GM23338 (cell line): Measurements from ENCODE around the gene HSPA12A. TPM values are rescaled to one million over a fixed set of nuclear protein-coding genes. Genes with fewer than 3 reads are reported as not detected.

Experiments
- ATAC-seq: fragments of 200-7000 bp; cut with Tn5 transposase; 3 replicates; pipeline ENCODE4 v1.9.1; 2020
- DNase-seq: peaks from one replicate; pipeline ENCODE4 v3.0.0-alpha.2; 2015; ENCODE audit warnings: low spot score
- H2AFZ ChIP-seq: fragments of 200-600 bp; sonication (generic); 2 replicates; pipeline ENCODE4 v1.8.0; 2016; ENCODE audit warnings: antibody characterized with exemption, mild to moderate bottlenecking, moderate library complexity
- H3F3A ChIP-seq: fragments of 200-600 bp; sonication (generic); replicated peaks from 2 replicates; pipeline ENCODE4 v1.8.0; 2017; ENCODE audit warnings: antibody characterized with exemption, mixed run types, low read depth
- H3K27ac ChIP-seq: fragments of 200-600 bp; sonication (generic); 2 replicates; pipeline ENCODE4 v1.6.1; 2016; ENCODE audit warnings: low read depth
- H3K27me3 ChIP-seq: fragments of 200-600 bp; sonication (generic); 2 replicates; pipeline ENCODE4 v1.8.0; 2016; ENCODE audit warnings: mild to moderate bottlenecking, mixed run types, moderate library complexity; ENCODE audit not compliant: insufficient read depth
- H3K36me3 ChIP-seq: fragments of 200-600 bp; sonication (generic); 2 replicates; pipeline ENCODE4 v1.8.0; 2016; ENCODE audit warnings: mild to moderate bottlenecking; ENCODE audit not compliant: insufficient read depth
- H3K4me1 ChIP-seq: fragments of 200-600 bp; sonication (generic); 2 replicates; pipeline ENCODE4 v1.8.0; 2016; ENCODE audit warnings: mild to moderate bottlenecking, moderate library complexity; ENCODE audit not compliant: insufficient read depth
- H3K4me2 ChIP-seq: fragments of 200-600 bp; sonication (generic); 2 replicates; pipeline ENCODE4 v1.7.1; 2017; ENCODE audit warnings: mixed run types
- H3K4me3 ChIP-seq: fragments of 200-600 bp; sonication (generic); 2 replicates; pipeline ENCODE4 v1.6.1; 2016; ENCODE audit warnings: mixed run types
- H3K79me2 ChIP-seq: fragments of 200-600 bp; sonication (generic); replicated peaks from 2 replicates; pipeline ENCODE4 v1.8.0; 2017; ENCODE audit warnings: mild to moderate bottlenecking; ENCODE audit not compliant: insufficient read depth
- H3K9me2 ChIP-seq: fragments of 200-600 bp; sonication (generic); 2 replicates; pipeline ENCODE4 v1.8.0; 2017; ENCODE audit not compliant: insufficient read depth
- H4K20me1 ChIP-seq: fragments of 200-600 bp; sonication (generic); replicated peaks from 2 replicates; pipeline ENCODE4 v1.8.0; 2017; ENCODE audit warnings: mild to moderate bottlenecking; ENCODE audit not compliant: insufficient read depth
- H3K27ac Mint-ChIP-seq: 2 replicates; pipeline ENCODE4 v1.8.0; 2020; ENCODE audit warnings: inconsistent platforms, mild to moderate bottlenecking, moderate library complexity, mixed read lengths
- H3K27me3 Mint-ChIP-seq: 3 replicates; pipeline ENCODE4 v1.8.0; 2022; ENCODE audit warnings: low read depth, mild to moderate bottlenecking, moderate library complexity, mixed read lengths, inconsistent platforms; ENCODE audit not compliant: insufficient read depth, poor library complexity
- H3K36me3 Mint-ChIP-seq: 3 replicates; pipeline ENCODE4 v1.8.0; 2021; ENCODE audit warnings: low read depth, mild to moderate bottlenecking, inconsistent platforms, moderate library complexity, mixed read lengths
- H3K4me1 Mint-ChIP-seq: 3 replicates; pipeline ENCODE4 v1.8.0; 2020; ENCODE audit warnings: mild to moderate bottlenecking, inconsistent platforms, mixed read lengths
- H3K4me3 Mint-ChIP-seq: 3 replicates; pipeline ENCODE4 v1.8.0; 2021; ENCODE audit warnings: moderate library complexity, mild to moderate bottlenecking, inconsistent platforms, mixed read lengths
- H3K9me3 Mint-ChIP-seq: 3 replicates; pipeline ENCODE4 v1.8.0; 2020; ENCODE audit warnings: moderate library complexity, mild to moderate bottlenecking, inconsistent platforms, mixed read lengths
- CREB1 ChIP-seq: fragments of 250-450 bp; sonication (Bioruptor Pico); IDR thresholded peaks from 2 replicates; pipeline ENCODE4 v1.5.0; 2020; ENCODE audit warnings: low read depth, mild to moderate bottlenecking, moderate library complexity
- CTCF ChIP-seq, 2 experiments: fragments of 200-600 bp in 1 of 2; sonication (generic) in 1 of 2; conservative IDR thresholded peaks; 2 replicates each; pipeline versions ENCODE4 v1.5.1 to v1.6.1; 2016 to 2017; ENCODE audit warnings: antibody characterized with exemption in 2 of 2, low read depth in 2 of 2, mild to moderate bottlenecking in 2 of 2, moderate library complexity in 1 of 2
- ETS1 ChIP-seq: IDR thresholded peaks from 2 replicates; pipeline ENCODE4 v1.6.1; 2016; ENCODE audit warnings: antibody characterized with exemption
- EZH2 ChIP-seq: fragments of 200-600 bp; sonication (generic); IDR thresholded peaks from one replicate; pipeline ENCODE4 v1.8.0; 2017; ENCODE audit warnings: antibody characterized with exemption, mild to moderate bottlenecking, low read depth; ENCODE audit not compliant: unreplicated experiment
- EZH2phosphoT487 ChIP-seq: fragments of 200-600 bp; sonication (generic); IDR thresholded peaks from one replicate; pipeline ENCODE4 v1.8.1; 2018; ENCODE audit warnings: antibody characterized with exemption; ENCODE audit not compliant: unreplicated experiment
- JUNB ChIP-seq: IDR thresholded peaks from one replicate; pipeline ENCODE4 v1.6.1; 2016; ENCODE audit warnings: antibody characterized with exemption; ENCODE audit not compliant: unreplicated experiment
- NANOG ChIP-seq: IDR thresholded peaks from 2 replicates; pipeline ENCODE4 v1.6.1; 2016; ENCODE audit warnings: antibody characterized with exemption, borderline replicate concordance
- POLR2AphosphoS5 ChIP-seq: IDR thresholded peaks from 2 replicates; pipeline ENCODE4 v1.6.1; 2016; ENCODE audit warnings: antibody characterized with exemption, low read depth
- REST ChIP-seq: IDR thresholded peaks from one replicate; pipeline ENCODE4 v1.6.1; 2018; ENCODE audit warnings: antibody characterized with exemption; ENCODE audit not compliant: unreplicated experiment
- STAT1 ChIP-seq: IDR thresholded peaks from one replicate; pipeline ENCODE4 v1.6.1; 2016; ENCODE audit warnings: antibody characterized with exemption; ENCODE audit not compliant: unreplicated experiment
- ZNF114 ChIP-seq: fragments of 250-450 bp; sonication (Bioruptor Pico); IDR thresholded peaks from 2 replicates; pipeline ENCODE4 v1.5.0; 2020; ENCODE audit warnings: mild to moderate bottlenecking, moderate library complexity
- ZNF331 ChIP-seq: fragments of 250-450 bp; sonication (Bioruptor Pico); IDR thresholded peaks from 2 replicates; pipeline ENCODE4 v1.5.0; 2020; ENCODE audit warnings: low read depth, mild to moderate bottlenecking, moderate library complexity
- ZNF462 ChIP-seq: fragments of 250-450 bp; sonication (Bioruptor Pico); IDR thresholded peaks from 2 replicates; pipeline ENCODE4 v1.5.0; 2020; ENCODE audit warnings: mild to moderate bottlenecking, moderate library complexity
- polyA plus RNA-seq: library from polyadenylated mRNA; unstranded; fragments of >200 nt; fragmentation: Nextera tagmentation; extraction: Ambion mirVana; gene quantifications from 2 replicates; pipeline ENCODE4 v1.2.1, GENCODE V29; 2016
- total RNA-seq: library from RNA; depleted of rRNA; stranded (reverse); fragments of >200 nt; shearing (Covaris generic); gene quantifications from 2 replicates; pipeline ENCODE4 v1.2.3, GENCODE V29; 2014

Gene HSPA12A
- total and polyA plus RNA-seq, 2 experiments from 2014 or later, result 4.4 to 6.3 TPM

GRCh38 chr10:116771959-116772585 lies 29.7 kb upstream of the HSPA12A start:
- H3K9me3 Mint-ChIP-seq, result no peaks in the 10 kb centered on the region
- H3K4me3 Mint-ChIP-seq, result no peak overlapping the region
- Histone ChIP-seq H3K4me1 (no peaks in the 10 kb centered on the region), H3F3A (no peaks in the 10 kb centered on the region), H3K9me2 (no peaks in the 10 kb centered on the region), H3K27ac (no peak overlapping the region), H2AFZ (no peak overlapping the region), H3K27me3 (no peaks in the 10 kb centered on the region), H3K36me3 (no peaks in the 10 kb centered on the region), H3K4me2 (no peak overlapping the region), H4K20me1 (no peaks in the 10 kb centered on the region), H3K4me3 (no peak overlapping the region), H3K79me2 (no peaks in the 10 kb centered on the region)
- no peaks in the 10 kb centered on the region for H3K36me3 Mint-ChIP-seq
- peaks cover 16% of the 10 kb centered on the region for H3K27me3 Mint-ChIP-seq
- no peaks in the 10 kb centered on the region; the same call in 2 of the 3 replicates for H3K4me1 Mint-ChIP-seq
- no peak overlapping the region for H3K27ac Mint-ChIP-seq
- DNase-seq (no peak), ATAC-seq (no peak)
- TF ChIP-seq CREB1 (CRISPR knock-in tag) (no peak), EZH2 (no peak), CTCF (conservative IDR thresholded peaks at IDR 0.05; ENCODE audit: low read depth in 2 of 2) (no peak), POLR2AphosphoS5 (no peak), ZNF114 (CRISPR knock-in tag) (no peak), REST (no peak), ZNF331 (CRISPR knock-in tag) (no peak), NANOG (no peak), EZH2phosphoT487 (no peak), JUNB (no peak), ZNF462 (no peak), ETS1 (no peak), STAT1 (no peak)
